Measurements from ENCODE around the gene PRLHR.
"Not testable (repeated sequence)": the region's sequence is repeated elsewhere in the genome, so short reads cannot be mapped to it uniquely, and the experiment has no call there.

PRLHR gene

GRCh38 chr10:118595598-118596425 lies at the start of gene PRLHR:
PRLHR (minus strand) TSS chr10:118595648; CDS start chr10:118595244, 404 bp downstream.
- peak; percentile 60 for DNase-seq

GRCh38 chr10:118642228-118642627 lies 46.8 kb upstream of the PRLHR start:
- no peak for DNase-seq

GRCh38 chr10:118638680-118639079 lies 43.2 kb upstream of the PRLHR start:
- no peak for DNase-seq

GRCh38 chr10:118635674-118636402 lies 40.4 kb upstream of the PRLHR start:
- DNase-seq, result peak; percentile 51

- DNase-seq, result no peak
Observed at GRCh38 chr10:118633786-118634185, 38.3 kb upstream of the PRLHR start.

GRCh38 chr10:118629211-118629610 lies 33.8 kb upstream of the PRLHR start:
- DNase-seq, result no peak

- DNase-seq, result no peak
Observed at GRCh38 chr10:118628397-118628796, 32.9 kb upstream of the PRLHR start.

- no peak for DNase-seq
Observed at GRCh38 chr10:118626953-118627352, 31.5 kb upstream of the PRLHR start.

- DNase-seq, result no peak
Observed at GRCh38 chr10:118625504-118625903, 30.1 kb upstream of the PRLHR start.

- no peak for DNase-seq
Observed at GRCh38 chr10:118624747-118625146, 29.3 kb upstream of the PRLHR start.

GRCh38 chr10:118621304-118621942 lies 26.0 kb upstream of the PRLHR start:
- DNase-seq, result no peak

- DNase-seq, result not testable (repeated sequence)
Observed at GRCh38 chr10:118613863-118614262, 18.4 kb upstream of the PRLHR start.

GRCh38 chr10:118610577-118610976 lies 15.1 kb upstream of the PRLHR start:
- DNase-seq, result no peak

GRCh38 chr10:118607768-118608354 lies 12.4 kb upstream of the PRLHR start:
- DNase-seq, result no peak

- DNase-seq, result no peak
Observed at GRCh38 chr10:118605694-118606093, 10.2 kb upstream of the PRLHR start.

- DNase-seq, result no peak
Observed at GRCh38 chr10:118596426-118597124, 1.1 kb upstream of the PRLHR start.

GRCh38 chr10:118595064-118595420 lies 406 bp downstream of the PRLHR start:
- no peak for DNase-seq

GRCh38 chr10:118594392-118595063 lies 920 bp downstream of the PRLHR start:
- no peak for DNase-seq

GRCh38 chr10:118592675-118593330 lies 2.6 kb downstream of the PRLHR start:
- peak; percentile 92 for DNase-seq

GRCh38 chr10:118590334-118590733 lies 5.1 kb downstream of the PRLHR start:
- peak; percentile 87 for DNase-seq

GRCh38 chr10:118587881-118588651 lies 7.4 kb downstream of the PRLHR start:
- DNase-seq, result no peak

Measured in NCI-H2171 treated with DMSO at 0.1 percent for 48 hours (cell line).